ENCODE results near the gene TFF1. TPM values are rescaled to one million over a fixed set of nuclear protein-coding genes. Genes with fewer than 3 reads are reported as not detected.

Gene TFF1
- total RNA-seq, 1 donor from 2014 or later, result 136 TPM

DNA sequence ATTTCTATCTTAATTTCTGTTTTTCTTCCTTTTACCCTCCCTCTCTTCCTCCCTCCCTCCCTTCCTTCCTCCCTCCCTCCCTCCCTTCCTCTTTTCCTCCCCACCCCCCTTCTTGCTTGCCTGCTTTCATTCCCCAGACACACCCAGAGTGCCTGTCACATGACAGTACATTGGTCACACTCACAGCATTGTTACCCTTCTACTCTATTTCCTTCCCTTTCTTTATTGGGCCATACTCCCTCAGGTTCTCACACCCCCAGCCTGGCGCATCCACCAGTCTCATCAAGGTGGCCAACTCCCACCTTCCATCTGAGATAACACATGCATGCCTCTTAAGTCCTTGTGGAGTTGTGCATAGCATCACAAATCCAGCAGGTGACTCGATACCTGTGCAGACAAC is 18.7 kb upstream of the TFF1 start:
- no peaks in the 10 kb centered on the region for H3K36me3 Mint-ChIP-seq
- H3K27me3 Mint-ChIP-seq, result no peaks in the 10 kb centered on the region
- no peak for DNase-seq (ENCODE audit: extremely low spot score, unreplicated experiment)
- peaks cover 3% of the 10 kb centered on the region for H3K9me3 Mint-ChIP-seq
- H3K4me1 Mint-ChIP-seq (ENCODE audit: unreplicated experiment), result peaks cover 31% of the 10 kb centered on the region
- TF ChIP-seq, protein P1, sequence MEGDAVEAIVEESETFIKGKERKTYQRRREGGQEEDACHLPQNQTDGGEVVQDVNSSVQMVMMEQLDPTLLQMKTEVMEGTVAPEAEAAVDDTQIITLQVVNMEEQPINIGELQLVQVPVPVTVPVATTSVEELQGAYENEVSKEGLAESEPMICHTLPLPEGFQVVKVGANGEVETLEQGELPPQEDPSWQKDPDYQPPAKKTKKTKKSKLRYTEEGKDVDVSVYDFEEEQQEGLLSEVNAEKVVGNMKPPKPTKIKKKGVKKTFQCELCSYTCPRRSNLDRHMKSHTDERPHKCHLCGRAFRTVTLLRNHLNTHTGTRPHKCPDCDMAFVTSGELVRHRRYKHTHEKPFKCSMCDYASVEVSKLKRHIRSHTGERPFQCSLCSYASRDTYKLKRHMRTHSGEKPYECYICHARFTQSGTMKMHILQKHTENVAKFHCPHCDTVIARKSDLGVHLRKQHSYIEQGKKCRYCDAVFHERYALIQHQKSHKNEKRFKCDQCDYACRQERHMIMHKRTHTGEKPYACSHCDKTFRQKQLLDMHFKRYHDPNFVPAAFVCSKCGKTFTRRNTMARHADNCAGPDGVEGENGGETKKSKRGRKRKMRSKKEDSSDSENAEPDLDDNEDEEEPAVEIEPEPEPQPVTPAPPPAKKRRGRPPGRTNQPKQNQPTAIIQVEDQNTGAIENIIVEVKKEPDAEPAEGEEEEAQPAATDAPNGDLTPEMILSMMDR (conservative IDR thresholded peaks at IDR 0.05), result no peak
- peak overlapping the region; percentile 9 for H3K4me3 Mint-ChIP-seq
- H3K27ac Mint-ChIP-seq, result peak overlapping the region; percentile 21

DNA sequence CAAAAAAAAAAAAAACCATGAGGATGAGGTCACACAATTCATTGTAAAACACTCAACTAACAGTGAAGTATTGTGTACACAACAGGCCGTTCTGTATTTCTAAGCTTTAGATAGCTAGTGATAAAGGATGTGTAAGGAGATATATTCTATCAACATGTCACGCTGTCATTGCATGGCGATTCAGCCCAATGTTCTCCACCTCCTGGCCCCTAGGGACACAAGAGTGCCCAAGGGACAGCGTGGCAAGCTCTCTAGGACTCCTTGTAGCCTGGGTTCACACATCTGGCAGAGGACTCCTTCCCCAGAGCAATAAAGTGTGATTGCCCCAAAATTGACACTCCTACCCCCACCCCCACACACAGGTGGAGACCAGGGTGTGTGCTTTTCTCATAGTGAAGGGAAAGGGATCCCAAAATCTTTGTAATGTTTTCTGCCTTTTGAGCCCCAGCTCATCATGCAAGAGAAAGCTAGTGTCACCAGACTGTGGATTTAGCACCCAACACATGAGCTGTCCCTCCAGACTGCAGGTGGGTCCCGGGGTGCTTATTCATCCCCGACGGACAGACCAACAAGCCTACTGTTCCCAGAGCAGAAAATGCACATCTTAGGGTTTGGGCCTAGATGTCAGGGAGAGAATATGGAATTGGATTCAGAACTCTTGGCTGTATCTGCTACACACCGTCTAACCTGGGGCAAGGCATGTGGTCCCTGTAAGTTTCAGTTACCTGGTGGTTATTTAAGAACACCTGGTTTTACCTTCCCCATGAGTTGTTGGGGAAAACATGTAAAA is 18.0 kb upstream of the TFF1 start:
- peak overlapping the region; percentile 14 for H3K4me3 Mint-ChIP-seq
- H3K27me3 Mint-ChIP-seq, result no peaks in the 10 kb centered on the region
- H3K36me3 Mint-ChIP-seq, result no peaks in the 10 kb centered on the region
- no peak for DNase-seq (ENCODE audit: extremely low spot score, unreplicated experiment)
- H3K9me3 Mint-ChIP-seq, result peaks cover 3% of the 10 kb centered on the region
- peaks cover 26% of the 10 kb centered on the region for H3K4me1 Mint-ChIP-seq (ENCODE audit: unreplicated experiment)
- no peak overlapping the region for H3K27ac Mint-ChIP-seq
- TF ChIP-seq, protein P1 (conservative IDR thresholded peaks at IDR 0.05), result no peak

- no peak overlapping the region for H3K27ac Mint-ChIP-seq
- TF ChIP-seq, protein P1 (conservative IDR thresholded peaks at IDR 0.05), result no peak
- no peaks in the 10 kb centered on the region for H3K27me3 Mint-ChIP-seq
- no peak overlapping the region for H3K4me3 Mint-ChIP-seq
- no peak for DNase-seq (ENCODE audit: extremely low spot score, unreplicated experiment)
- no peaks in the 10 kb centered on the region for H3K36me3 Mint-ChIP-seq
- peaks cover 18% of the 10 kb centered on the region for H3K4me1 Mint-ChIP-seq (ENCODE audit: unreplicated experiment)
- peaks cover 3% of the 10 kb centered on the region for H3K9me3 Mint-ChIP-seq
These were observed 17.0 kb upstream of the TFF1 start for GRCh38 chr21:42383331-42383730.

DNA sequence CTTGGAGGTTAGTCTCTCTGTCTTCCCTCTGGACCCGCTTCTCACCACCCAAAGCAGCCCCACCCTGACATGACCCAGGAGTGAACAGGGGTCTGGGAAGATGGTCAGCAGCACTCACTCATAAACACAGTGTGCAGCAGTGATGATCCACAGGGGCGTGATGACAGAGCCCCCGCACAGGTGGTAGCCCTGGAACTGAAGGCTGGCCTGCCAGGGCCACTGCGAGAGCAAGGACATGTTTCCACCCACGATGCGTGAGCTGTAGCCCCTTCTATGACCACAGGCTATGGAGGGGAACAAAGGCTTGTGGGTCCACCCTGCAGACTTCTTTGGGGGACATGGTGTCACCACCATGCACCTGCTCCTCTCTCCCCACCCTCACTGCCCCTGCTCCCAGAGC is 16.6 kb upstream of the TFF1 start:
- DNase-seq (ENCODE audit: extremely low spot score, unreplicated experiment), result no peak
- no peaks in the 10 kb centered on the region for H3K27me3 Mint-ChIP-seq
- peaks cover 3% of the 10 kb centered on the region for H3K9me3 Mint-ChIP-seq
- H3K27ac Mint-ChIP-seq, result no peak overlapping the region
- peaks cover 17% of the 10 kb centered on the region for H3K4me1 Mint-ChIP-seq (ENCODE audit: unreplicated experiment)
- H3K36me3 Mint-ChIP-seq, result no peaks in the 10 kb centered on the region
- TF ChIP-seq, protein P1 (conservative IDR thresholded peaks at IDR 0.05), result no peak
- H3K4me3 Mint-ChIP-seq, result no peak overlapping the region

GRCh38 chr21:42381347-42381984 is 15.1 kb upstream of the TFF1 start:
- TF ChIP-seq, protein P1 (conservative IDR thresholded peaks at IDR 0.05), result peak; percentile 60
- peaks cover 3% of the 10 kb centered on the region for H3K9me3 Mint-ChIP-seq
- H3K27ac Mint-ChIP-seq, result no peak overlapping the region
- peaks cover 3% of the 10 kb centered on the region for H3K27me3 Mint-ChIP-seq
- peaks cover 4% of the 10 kb centered on the region for H3K4me1 Mint-ChIP-seq (ENCODE audit: unreplicated experiment)
- H3K36me3 Mint-ChIP-seq, result no peaks in the 10 kb centered on the region
- H3K4me3 Mint-ChIP-seq, result no peak overlapping the region
- DNase-seq (ENCODE audit: extremely low spot score, unreplicated experiment), result no peak
